ENCODE measurements around the gene LPCAT1. TPM values are rescaled to one million over a fixed set of nuclear protein-coding genes. Genes with fewer than 3 reads are reported as not detected.

The LPCAT1 gene
- total and polyA plus RNA-seq, 10 of the 15 experiments (the other 5 are each of a cell fraction or from before 2014, with no cell fraction given), result 2.3 to 109 (median 72.7) TPM

- Histone ChIP-seq H3K36me3 (ENCODE audit: control insufficient read depth in 2 of 2, insufficient read depth in 2 of 2, low read length in 1 of 2) (peaks cover 0 to 1% of the 10 kb centered on the region in 2 experiments; a peak in 1 of 4 replicates), H3K9ac (ENCODE audit: control insufficient read depth, insufficient read depth, low read length) (no peak overlapping the region), H2AFZ (ENCODE audit: control insufficient read depth, low read depth, low read length) (no peak overlapping the region), H3K4me1 (ENCODE audit: control insufficient read depth, insufficient read depth, low read length) (no peaks in the 10 kb centered on the region), H3K27ac (ENCODE audit: control insufficient read depth, insufficient read depth) (no peak overlapping the region), H3K9me3 (replicated peaks; ENCODE audit: control insufficient read depth, insufficient read depth, low read length) (no peaks in the 10 kb centered on the region), H3K79me2 (ENCODE audit: control insufficient read depth, insufficient read depth, low read length) (no peaks in the 10 kb centered on the region), H4K20me1 (ENCODE audit: control insufficient read depth, insufficient read depth) (no peaks in the 10 kb centered on the region), H3K4me2 (ENCODE audit: control insufficient read depth, insufficient read depth) (no peak overlapping the region), H3K27me3 (replicated peaks in 1 of 2; ENCODE audit: control insufficient read depth in 2 of 2, insufficient read depth in 2 of 2, low read length in 1 of 2) (no peaks in the 10 kb centered on the region), H3K4me3 (no peak overlapping the region)
- SMC1A ChIA-PET (ENCODE audit: uncharacterized antibody, unreplicated experiment), result no interaction called here
- ATAC-seq (no peak; the same call in 2 of the 3 replicates), DNase-seq (ENCODE audit: low read depth, low spot score) (no peak), FAIRE-seq (no peak)
- TF ChIP-seq JUND (IDR thresholded peaks at IDR 0.05; ENCODE audit: low read depth, low read length) (no peak), SUPT20H (IDR thresholded peaks at IDR 0.05; ENCODE audit: borderline replicate concordance, control insufficient read depth, low read depth, low read length) (no peak), ZNF207 (IDR thresholded peaks at IDR 0.05; ENCODE audit: borderline replicate concordance) (no peak)
- intact Hi-C loops (cut with micrococcal nuclease; ENCODE audit: unreplicated experiment), result no loop called here
- 65% methylated on average over 21 of the region's 21 CpGs for WGBS (ENCODE audit: insufficient coverage, insufficient replicate concordance, low lambda C conversion rate, missing lambda C conversion rate)
- RAD21 ChIA-PET (ENCODE audit: unreplicated experiment), result no interaction called here
- in situ Hi-C loops (cut with MboI), result no loop called here
- no TSS peak for BruUV-seq (replicated peaks)
- POLR2A ChIA-PET, result no interaction called here
- CTCF ChIA-PET, result no interaction called here
These were observed 39.3 kb upstream of the LPCAT1 start for GRCh38 chr5:1563051-1563461.

- ChIA-PET CTCF (no interaction called here), POLR2A (no interaction called here), RAD21 (ENCODE audit: unreplicated experiment) (no interaction called here), SMC1A (ENCODE audit: uncharacterized antibody, unreplicated experiment) (no interaction called here)
- Histone ChIP-seq H2AFZ (ENCODE audit: control insufficient read depth, low read depth, low read length) (no peak overlapping the region), H3K27ac (ENCODE audit: control insufficient read depth, insufficient read depth) (no peak overlapping the region), H3K9me3 (replicated peaks; ENCODE audit: control insufficient read depth, insufficient read depth, low read length) (no peaks in the 10 kb centered on the region), H3K4me1 (ENCODE audit: control insufficient read depth, insufficient read depth, low read length) (no peaks in the 10 kb centered on the region), H3K9ac (ENCODE audit: control insufficient read depth, insufficient read depth, low read length) (no peak overlapping the region), H3K4me3 (no peak overlapping the region), H3K79me2 (ENCODE audit: control insufficient read depth, insufficient read depth, low read length) (no peaks in the 10 kb centered on the region), H3K27me3 (replicated peaks in 1 of 2; ENCODE audit: control insufficient read depth in 2 of 2, insufficient read depth in 2 of 2, low read length in 1 of 2) (no peaks in the 10 kb centered on the region), H3K4me2 (ENCODE audit: control insufficient read depth, insufficient read depth) (no peak overlapping the region), H3K36me3 (ENCODE audit: control insufficient read depth in 2 of 2, insufficient read depth in 2 of 2, low read length in 1 of 2) (peaks cover 0 to 1% of the 10 kb centered on the region in 2 experiments; a peak in 1 of 4 replicates), H4K20me1 (ENCODE audit: control insufficient read depth, insufficient read depth) (no peaks in the 10 kb centered on the region)
- no TSS peak for BruUV-seq (replicated peaks)
- TF ChIP-seq RB1 (IDR thresholded peaks at IDR 0.05; ENCODE audit: borderline replicate concordance), result no peak
- TF ChIP-seq, protein P1, sequence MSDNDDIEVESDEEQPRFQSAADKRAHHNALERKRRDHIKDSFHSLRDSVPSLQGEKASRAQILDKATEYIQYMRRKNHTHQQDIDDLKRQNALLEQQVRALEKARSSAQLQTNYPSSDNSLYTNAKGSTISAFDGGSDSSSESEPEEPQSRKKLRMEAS (IDR thresholded peaks at IDR 0.05; ENCODE audit: low read depth, low read length), result no peak
- FAIRE-seq, result no peak
- no peak for DNase-seq (ENCODE audit: low read depth, low spot score)
- WGBS (ENCODE audit: insufficient coverage, insufficient replicate concordance, low lambda C conversion rate, missing lambda C conversion rate), result 45% methylated on average over 5 of the region's 5 CpGs
- intact Hi-C loops (cut with micrococcal nuclease; ENCODE audit: unreplicated experiment) (no loop called here), in situ Hi-C loops (cut with MboI) (no loop called here)
- no peak for ATAC-seq
These were observed 38.8 kb upstream of the LPCAT1 start for GRCh38 chr5:1562599-1562998.
